Measurements from ENCODE around the gene ERVK3-1.
A peak's percentile ranks its signal among the peaks of the same experiment; 100 is the strongest.
"Not testable (repeated sequence)": the region's sequence is repeated elsewhere in the genome, so short reads cannot be mapped to it uniquely, and the experiment has no call there.

The ERVK3-1 gene

GRCh38 chr19:58305065-58305931 is at the start of gene ERVK3-1:
TSS of gene ERVK3-1 (plus strand) at chr19:58305377. CDS start at chr19:58312169, 6,792 bp downstream.
- DNase-seq: peak; percentile 88 to 91

GRCh38 chr19:58258259-58258658 is 46.9 kb upstream of the ERVK3-1 start:
- DNase-seq: not testable (repeated sequence)

GRCh38 chr19:58261600-58261967 is 43.6 kb upstream of the ERVK3-1 start:
- DNase-seq: no peak

- DNase-seq: no peak
Measured at GRCh38 chr19:58261968-58262921, 42.9 kb upstream of the ERVK3-1 start.

- no peak for DNase-seq
Measured at GRCh38 chr19:58262922-58263296, 42.3 kb upstream of the ERVK3-1 start.

- no peak for DNase-seq
Measured at GRCh38 chr19:58265100-58265499, 40.1 kb upstream of the ERVK3-1 start.

- DNase-seq: no peak
Measured at GRCh38 chr19:58268344-58268743, 36.8 kb upstream of the ERVK3-1 start.

GRCh38 chr19:58274771-58275201 is 30.4 kb upstream of the ERVK3-1 start:
- no peak for DNase-seq

GRCh38 chr19:58275564-58275963 is 29.6 kb upstream of the ERVK3-1 start:
- no peak for DNase-seq

GRCh38 chr19:58277197-58277596 is 28.0 kb upstream of the ERVK3-1 start:
- DNase-seq: no peak

GRCh38 chr19:58277748-58278540 is 27.2 kb upstream of the ERVK3-1 start:
- DNase-seq: no peak

GRCh38 chr19:58278541-58279041 is 26.6 kb upstream of the ERVK3-1 start, which contains the start of gene ZNF8:
TSS of gene ZNF8 (plus strand) at chr19:58278955. CDS start at chr19:58279082, 127 bp downstream.
- DNase-seq: peak; percentile 95

GRCh38 chr19:58279042-58279924 is 25.9 kb upstream of the ERVK3-1 start:
- DNase-seq: peak; percentile 14 to 20

GRCh38 chr19:58279925-58280316 is 25.3 kb upstream of the ERVK3-1 start:
- no peak for DNase-seq

GRCh38 chr19:58284199-58284598 is 21.0 kb upstream of the ERVK3-1 start:
- DNase-seq: no peak

- no peak for DNase-seq
Measured at GRCh38 chr19:58291943-58292342, 13.2 kb upstream of the ERVK3-1 start.

- DNase-seq: no peak
Measured at GRCh38 chr19:58294743-58295374, 10.3 kb upstream of the ERVK3-1 start.

- DNase-seq: no peak
Measured at GRCh38 chr19:58296104-58296503, 9.1 kb upstream of the ERVK3-1 start.

GRCh38 chr19:58300620-58301019 is 4.6 kb upstream of the ERVK3-1 start:
- DNase-seq: no peak

GRCh38 chr19:58304255-58304654 is 922 bp upstream of the ERVK3-1 start:
- no peak for DNase-seq

- no peak for DNase-seq
Measured at GRCh38 chr19:58304748-58305064, 471 bp upstream of the ERVK3-1 start.

Measured in activated CD4-positive, alpha-beta T cell treated with anti-CD3 and anti-CD28 coated beads, Interleukin-2, amount 50 U/mL, for 4 hours (primary cell).